ENCODE results near the gene STUM. TPM values are rescaled to one million over a fixed set of nuclear protein-coding genes. Genes with fewer than 3 reads are reported as not detected.
"Not testable (repeated sequence)": the region's sequence is repeated elsewhere in the genome, so short reads cannot be mapped to it uniquely, and the experiment has no call there.

Gene STUM
- total RNA-seq, 2 donors from 2014 or later = 1.0 to 3.2 TPM

DNA sequence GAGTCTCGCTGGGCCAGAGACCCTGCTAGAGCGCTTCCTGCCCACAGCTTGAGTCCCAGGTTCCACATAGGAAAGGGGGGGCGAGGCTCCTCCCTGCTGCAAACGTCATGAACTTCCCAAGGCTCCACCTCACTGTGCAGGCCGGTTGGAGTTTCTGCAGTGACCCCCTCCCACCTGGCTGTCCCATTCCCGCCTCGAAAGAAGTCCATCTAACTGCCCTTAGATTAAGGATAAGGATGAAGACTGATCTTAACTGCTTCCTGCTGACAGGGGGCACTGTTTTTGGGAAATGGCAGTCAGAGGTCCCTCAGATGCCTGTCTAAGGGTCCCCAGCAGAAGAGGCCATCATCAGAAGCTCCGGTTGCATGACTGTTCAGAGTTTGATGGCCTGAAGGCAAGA lies 62.7 kb downstream of the STUM start:
- TF ChIP-seq, protein P1, sequence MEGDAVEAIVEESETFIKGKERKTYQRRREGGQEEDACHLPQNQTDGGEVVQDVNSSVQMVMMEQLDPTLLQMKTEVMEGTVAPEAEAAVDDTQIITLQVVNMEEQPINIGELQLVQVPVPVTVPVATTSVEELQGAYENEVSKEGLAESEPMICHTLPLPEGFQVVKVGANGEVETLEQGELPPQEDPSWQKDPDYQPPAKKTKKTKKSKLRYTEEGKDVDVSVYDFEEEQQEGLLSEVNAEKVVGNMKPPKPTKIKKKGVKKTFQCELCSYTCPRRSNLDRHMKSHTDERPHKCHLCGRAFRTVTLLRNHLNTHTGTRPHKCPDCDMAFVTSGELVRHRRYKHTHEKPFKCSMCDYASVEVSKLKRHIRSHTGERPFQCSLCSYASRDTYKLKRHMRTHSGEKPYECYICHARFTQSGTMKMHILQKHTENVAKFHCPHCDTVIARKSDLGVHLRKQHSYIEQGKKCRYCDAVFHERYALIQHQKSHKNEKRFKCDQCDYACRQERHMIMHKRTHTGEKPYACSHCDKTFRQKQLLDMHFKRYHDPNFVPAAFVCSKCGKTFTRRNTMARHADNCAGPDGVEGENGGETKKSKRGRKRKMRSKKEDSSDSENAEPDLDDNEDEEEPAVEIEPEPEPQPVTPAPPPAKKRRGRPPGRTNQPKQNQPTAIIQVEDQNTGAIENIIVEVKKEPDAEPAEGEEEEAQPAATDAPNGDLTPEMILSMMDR (IDR thresholded peaks at IDR 0.05) = no peak
- DNase-seq = no peak
- H3K27me3 ChIP-seq = no peaks in the 10 kb centered on the region
- no peak overlapping the region for H3K9ac ChIP-seq (ENCODE audit: low read depth in 2 of 2, low read length in 2 of 2)
- H3K4me1 ChIP-seq = no peaks in the 10 kb centered on the region
- H3K36me3 ChIP-seq = no peaks in the 10 kb centered on the region
- no peak overlapping the region for H3K4me3 ChIP-seq
- intact Hi-C loops (cut with DNase I) = no loop called here
- H3K9me3 ChIP-seq = no peaks in the 10 kb centered on the region
- H3K27ac ChIP-seq = no peak overlapping the region

DNA sequence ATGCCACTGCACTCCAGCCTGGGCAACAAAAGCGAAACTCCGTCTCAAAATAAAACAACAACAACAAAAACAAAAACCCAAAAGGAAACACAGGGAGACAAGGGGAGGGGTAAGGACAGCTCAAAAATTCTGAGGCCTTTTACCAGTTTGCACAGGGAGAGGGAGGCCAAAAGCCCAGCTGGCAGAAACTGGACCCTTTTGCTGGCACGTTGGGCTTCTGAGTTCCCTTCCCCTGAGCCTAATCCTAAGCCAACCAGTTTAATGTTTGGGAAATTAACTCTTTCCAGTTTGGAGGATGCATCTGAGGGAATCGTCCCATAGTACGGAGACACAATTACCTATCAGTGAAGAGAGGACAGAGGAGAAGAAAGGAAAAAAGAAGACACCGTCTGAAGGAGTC lies 63.4 kb downstream of the STUM start:
- H3K9me3 ChIP-seq; intact Hi-C loops (cut with DNase I); H3K4me3 ChIP-seq; H3K27me3 ChIP-seq; H3K27ac ChIP-seq; H3K4me1 ChIP-seq; H3K36me3 ChIP-seq; H3K9ac ChIP-seq (ENCODE audit: low read depth in 2 of 2, low read length in 2 of 2); DNase-seq: not testable (repeated sequence)

DNA sequence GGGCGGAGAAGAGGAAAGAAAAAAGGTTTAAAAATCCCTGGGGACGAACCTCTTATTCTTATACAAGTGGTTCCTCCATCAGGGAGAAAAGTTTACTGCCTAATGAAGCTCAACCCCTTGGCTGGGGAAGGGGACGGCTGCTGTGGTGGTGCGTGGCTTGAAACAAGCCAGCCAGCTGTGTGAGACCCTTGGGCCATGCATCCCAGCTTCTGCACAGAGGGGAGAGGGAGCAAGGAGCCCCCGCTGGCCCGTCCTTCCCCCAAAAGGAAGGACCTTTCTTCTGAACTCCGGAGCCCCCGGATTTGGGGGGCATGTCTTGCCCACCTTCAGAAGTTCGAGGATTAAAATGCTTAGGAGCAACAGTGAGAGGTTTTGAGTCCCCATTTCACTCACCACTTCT lies 67.3 kb downstream of the STUM start:
- no peak for DNase-seq
- no peak overlapping the region for H3K4me3 ChIP-seq
- intact Hi-C loops (cut with DNase I) = no loop called here
- no peak overlapping the region for H3K9ac ChIP-seq (ENCODE audit: low read depth in 2 of 2, low read length in 2 of 2)
- no peak overlapping the region for H3K27ac ChIP-seq
- H3K27me3 ChIP-seq = no peaks in the 10 kb centered on the region
- H3K4me1 ChIP-seq = no peaks in the 10 kb centered on the region
- no peaks in the 10 kb centered on the region for H3K9me3 ChIP-seq
- no peaks in the 10 kb centered on the region for H3K36me3 ChIP-seq
- TF ChIP-seq, protein P1 (IDR thresholded peaks at IDR 0.05) = no peak

DNA sequence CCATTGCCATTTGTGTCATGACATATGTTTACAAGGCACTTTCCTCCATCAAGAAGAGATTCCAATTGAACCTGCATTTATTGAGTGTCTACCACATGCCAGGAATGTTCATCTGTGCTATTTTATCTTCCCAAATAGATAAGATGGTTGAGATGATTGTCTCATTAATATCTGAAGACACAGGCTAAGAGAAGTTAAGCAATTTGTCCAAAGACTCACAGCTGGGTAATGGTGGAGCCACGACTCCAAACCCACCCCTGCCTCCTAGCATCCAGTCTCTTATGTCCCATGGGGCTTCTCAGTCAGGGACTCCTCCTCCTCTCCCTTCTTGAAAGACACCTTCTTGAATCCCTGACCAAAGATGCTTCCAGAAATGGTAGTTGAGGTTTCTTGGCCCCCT lies 68.1 kb downstream of the STUM start:
- Histone ChIP-seq H3K9me3 (no peaks in the 10 kb centered on the region), H3K36me3 (no peaks in the 10 kb centered on the region), H3K4me1 (no peaks in the 10 kb centered on the region), H3K27me3 (no peaks in the 10 kb centered on the region), H3K27ac (no peak overlapping the region), H3K9ac (ENCODE audit: low read depth in 2 of 2, low read length in 2 of 2) (no peak overlapping the region), H3K4me3 (no peak overlapping the region)
- TF ChIP-seq, protein P1 (IDR thresholded peaks at IDR 0.05) = no peak
- intact Hi-C loops (cut with DNase I) = no loop called here
- no peak for DNase-seq

DNA sequence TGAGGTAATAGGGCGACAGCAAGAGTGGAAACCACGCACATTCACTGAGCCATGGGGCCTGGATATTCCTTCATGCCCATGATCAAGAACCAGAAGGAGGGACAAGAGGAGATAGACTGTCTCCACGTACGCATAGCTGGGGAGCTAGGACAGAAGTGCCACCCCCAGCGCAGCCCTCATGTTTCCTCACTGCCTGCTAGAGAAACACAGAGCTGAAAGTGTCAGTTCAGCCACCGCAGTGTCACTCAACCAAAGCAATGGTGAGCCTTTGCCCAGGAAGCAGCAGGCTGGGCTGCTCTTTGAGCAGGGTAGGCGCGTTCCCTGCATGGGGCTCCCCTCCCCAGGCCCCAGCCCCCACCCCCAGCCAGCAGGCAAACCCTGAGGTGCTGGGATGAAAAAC lies 68.5 kb downstream of the STUM start:
- no peaks in the 10 kb centered on the region for H3K9me3 ChIP-seq
- intact Hi-C loops (cut with DNase I) = no loop called here
- H3K36me3 ChIP-seq = no peaks in the 10 kb centered on the region
- no peak for DNase-seq
- no peak overlapping the region for H3K9ac ChIP-seq (ENCODE audit: low read depth in 2 of 2, low read length in 2 of 2)
- H3K27me3 ChIP-seq = no peaks in the 10 kb centered on the region
- TF ChIP-seq, protein P1 (IDR thresholded peaks at IDR 0.05) = no peak
- no peak overlapping the region for H3K27ac ChIP-seq
- H3K4me3 ChIP-seq = no peak overlapping the region
- H3K4me1 ChIP-seq = no peaks in the 10 kb centered on the region

DNA sequence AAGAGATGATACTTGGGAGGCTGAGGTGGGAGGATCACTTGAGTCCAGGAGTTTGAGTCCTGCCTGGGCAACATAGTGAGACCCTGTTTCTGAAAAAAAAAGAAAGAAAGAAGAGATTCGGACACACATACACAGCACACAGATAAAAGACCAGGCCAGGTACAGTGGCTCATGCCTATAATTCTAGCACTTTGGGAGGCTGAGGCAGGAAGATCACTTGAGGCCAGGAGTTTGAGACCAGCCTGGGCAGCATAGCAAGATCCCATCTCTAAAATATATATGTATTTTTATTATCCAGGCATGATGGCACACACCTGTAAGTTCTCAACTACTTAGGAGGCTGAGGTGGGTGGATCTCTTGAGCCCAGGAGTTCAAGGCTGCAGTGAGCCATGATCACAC lies 69.2 kb downstream of the STUM start:
- H3K27me3 ChIP-seq; intact Hi-C loops (cut with DNase I); H3K27ac ChIP-seq; H3K4me3 ChIP-seq; DNase-seq; H3K9me3 ChIP-seq; H3K9ac ChIP-seq (ENCODE audit: low read depth in 2 of 2, low read length in 2 of 2); H3K4me1 ChIP-seq; H3K36me3 ChIP-seq: not testable (repeated sequence)

DNA sequence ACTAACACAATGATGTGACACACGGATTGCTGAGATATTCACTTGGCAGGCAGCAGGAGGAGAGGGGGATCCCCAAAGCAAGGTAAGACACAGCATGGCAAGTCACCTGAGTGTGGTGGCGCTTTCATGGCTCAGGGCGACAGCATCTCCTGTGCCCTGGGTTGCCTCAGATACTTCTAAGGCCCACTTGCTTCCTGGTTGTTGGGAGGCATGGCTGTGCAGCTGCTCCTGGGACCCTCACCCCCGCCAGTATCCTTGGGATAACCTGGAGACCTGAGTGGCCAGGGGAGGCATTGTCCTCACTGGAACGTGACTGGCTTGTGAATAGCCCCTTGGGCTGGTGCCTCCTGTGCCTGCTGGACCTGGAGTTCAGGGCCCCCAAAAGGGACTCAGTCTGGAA lies 69.8 kb downstream of the STUM start:
- H3K27me3 ChIP-seq = no peaks in the 10 kb centered on the region
- no peaks in the 10 kb centered on the region for H3K36me3 ChIP-seq
- H3K27ac ChIP-seq = no peak overlapping the region
- no peak overlapping the region for H3K4me3 ChIP-seq
- intact Hi-C loops (cut with DNase I) = no loop called here
- TF ChIP-seq, protein P1 (IDR thresholded peaks at IDR 0.05) = no peak
- no peak overlapping the region for H3K9ac ChIP-seq (ENCODE audit: low read depth in 2 of 2, low read length in 2 of 2)
- H3K4me1 ChIP-seq = no peaks in the 10 kb centered on the region
- no peak for DNase-seq
- no peaks in the 10 kb centered on the region for H3K9me3 ChIP-seq
